ENCODE measurements around the gene MGAT4A. TPM values are rescaled to one million over a fixed set of nuclear protein-coding genes. Genes with fewer than 3 reads are reported as not detected.

Gene MGAT4A
- polyA plus RNA-seq, 2 of the 4 experiments (the other 2 are of a cell fraction) = 0.61 to 2.6 TPM

DNA sequence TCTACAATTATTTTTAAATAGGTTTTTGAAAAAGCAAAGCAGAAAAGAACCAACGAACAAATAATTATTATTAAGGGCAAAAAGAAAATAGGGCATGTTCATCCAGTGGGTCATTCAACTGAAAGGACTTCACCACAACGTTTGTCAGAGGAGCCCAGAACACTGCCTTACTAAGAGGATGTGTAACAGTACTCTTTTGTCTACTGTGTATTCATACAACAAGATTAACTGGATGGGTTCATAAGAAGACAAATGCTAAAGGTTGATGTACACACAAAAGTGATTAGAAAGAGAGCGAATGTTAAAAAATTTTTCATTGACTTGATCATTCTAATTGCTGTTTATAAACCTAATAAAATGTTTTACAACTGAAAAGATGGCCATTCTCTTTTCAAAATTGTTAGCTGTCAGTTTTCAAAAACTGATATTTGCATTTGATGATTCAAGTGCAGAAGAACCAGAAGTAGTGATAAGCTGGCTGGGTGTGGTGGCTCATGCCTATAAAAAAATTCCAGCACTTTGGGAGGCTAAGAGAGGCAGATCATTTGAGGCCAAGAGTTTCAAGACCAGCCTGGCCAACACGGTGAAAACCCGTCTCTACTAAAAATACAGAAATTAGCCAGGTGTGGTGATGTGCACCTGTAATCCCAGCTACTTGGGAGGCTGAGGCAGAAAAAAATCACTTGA is 33.1 kb downstream of the MGAT4A start:
- ATAC-seq = no peak
- Histone ChIP-seq H3K4me2 (no peak overlapping the region), H3K9me3 (no peaks in the 10 kb centered on the region), H3K4me1 (0 out of 3 replicates have a peak, but pooled peaks cover 6% of the 10 kb centered on the region), H3K27ac (no peak overlapping the region), H3K4me3 (no peak overlapping the region)
- FAIRE-seq = no peak
- TF ChIP-seq, protein P1, sequence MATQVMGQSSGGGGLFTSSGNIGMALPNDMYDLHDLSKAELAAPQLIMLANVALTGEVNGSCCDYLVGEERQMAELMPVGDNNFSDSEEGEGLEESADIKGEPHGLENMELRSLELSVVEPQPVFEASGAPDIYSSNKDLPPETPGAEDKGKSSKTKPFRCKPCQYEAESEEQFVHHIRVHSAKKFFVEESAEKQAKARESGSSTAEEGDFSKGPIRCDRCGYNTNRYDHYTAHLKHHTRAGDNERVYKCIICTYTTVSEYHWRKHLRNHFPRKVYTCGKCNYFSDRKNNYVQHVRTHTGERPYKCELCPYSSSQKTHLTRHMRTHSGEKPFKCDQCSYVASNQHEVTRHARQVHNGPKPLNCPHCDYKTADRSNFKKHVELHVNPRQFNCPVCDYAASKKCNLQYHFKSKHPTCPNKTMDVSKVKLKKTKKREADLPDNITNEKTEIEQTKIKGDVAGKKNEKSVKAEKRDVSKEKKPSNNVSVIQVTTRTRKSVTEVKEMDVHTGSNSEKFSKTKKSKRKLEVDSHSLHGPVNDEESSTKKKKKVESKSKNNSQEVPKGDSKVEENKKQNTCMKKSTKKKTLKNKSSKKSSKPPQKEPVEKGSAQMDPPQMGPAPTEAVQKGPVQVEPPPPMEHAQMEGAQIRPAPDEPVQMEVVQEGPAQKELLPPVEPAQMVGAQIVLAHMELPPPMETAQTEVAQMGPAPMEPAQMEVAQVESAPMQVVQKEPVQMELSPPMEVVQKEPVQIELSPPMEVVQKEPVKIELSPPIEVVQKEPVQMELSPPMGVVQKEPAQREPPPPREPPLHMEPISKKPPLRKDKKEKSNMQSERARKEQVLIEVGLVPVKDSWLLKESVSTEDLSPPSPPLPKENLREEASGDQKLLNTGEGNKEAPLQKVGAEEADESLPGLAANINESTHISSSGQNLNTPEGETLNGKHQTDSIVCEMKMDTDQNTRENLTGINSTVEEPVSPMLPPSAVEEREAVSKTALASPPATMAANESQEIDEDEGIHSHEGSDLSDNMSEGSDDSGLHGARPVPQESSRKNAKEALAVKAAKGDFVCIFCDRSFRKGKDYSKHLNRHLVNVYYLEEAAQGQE (IDR thresholded peaks at IDR 0.05) = no peak
- TF ChIP-seq, protein P2, sequence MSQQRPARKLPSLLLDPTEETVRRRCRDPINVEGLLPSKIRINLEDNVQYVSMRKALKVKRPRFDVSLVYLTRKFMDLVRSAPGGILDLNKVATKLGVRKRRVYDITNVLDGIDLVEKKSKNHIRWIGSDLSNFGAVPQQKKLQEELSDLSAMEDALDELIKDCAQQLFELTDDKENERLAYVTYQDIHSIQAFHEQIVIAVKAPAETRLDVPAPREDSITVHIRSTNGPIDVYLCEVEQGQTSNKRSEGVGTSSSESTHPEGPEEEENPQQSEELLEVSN (IDR thresholded peaks at IDR 0.05; ENCODE audit: borderline replicate concordance, low read depth) = no peak
- TF ChIP-seq POLR2AphosphoS2 (conservative IDR thresholded peaks at IDR 0.05; ENCODE audit: low read length) (no peak), MAZ (IDR thresholded peaks at IDR 0.05; ENCODE audit: borderline replicate concordance, low read depth, low read length) (no peak), HOXB13 (CRISPR knock-in tag; IDR thresholded peaks at IDR 0.05; ENCODE audit: low read depth) (no peak), CHD2 (IDR thresholded peaks at IDR 0.05; ENCODE audit: low read length, partially characterized antibody) (no peak), KDM1A (IDR thresholded peaks at IDR 0.05; ENCODE audit: low read depth) (no peak)
- TF ChIP-seq, protein P3, sequence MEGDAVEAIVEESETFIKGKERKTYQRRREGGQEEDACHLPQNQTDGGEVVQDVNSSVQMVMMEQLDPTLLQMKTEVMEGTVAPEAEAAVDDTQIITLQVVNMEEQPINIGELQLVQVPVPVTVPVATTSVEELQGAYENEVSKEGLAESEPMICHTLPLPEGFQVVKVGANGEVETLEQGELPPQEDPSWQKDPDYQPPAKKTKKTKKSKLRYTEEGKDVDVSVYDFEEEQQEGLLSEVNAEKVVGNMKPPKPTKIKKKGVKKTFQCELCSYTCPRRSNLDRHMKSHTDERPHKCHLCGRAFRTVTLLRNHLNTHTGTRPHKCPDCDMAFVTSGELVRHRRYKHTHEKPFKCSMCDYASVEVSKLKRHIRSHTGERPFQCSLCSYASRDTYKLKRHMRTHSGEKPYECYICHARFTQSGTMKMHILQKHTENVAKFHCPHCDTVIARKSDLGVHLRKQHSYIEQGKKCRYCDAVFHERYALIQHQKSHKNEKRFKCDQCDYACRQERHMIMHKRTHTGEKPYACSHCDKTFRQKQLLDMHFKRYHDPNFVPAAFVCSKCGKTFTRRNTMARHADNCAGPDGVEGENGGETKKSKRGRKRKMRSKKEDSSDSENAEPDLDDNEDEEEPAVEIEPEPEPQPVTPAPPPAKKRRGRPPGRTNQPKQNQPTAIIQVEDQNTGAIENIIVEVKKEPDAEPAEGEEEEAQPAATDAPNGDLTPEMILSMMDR (IDR thresholded peaks at IDR 0.05) = no peak
- no peak for DNase-seq (ENCODE audit: low read depth in 1 of 2, low spot score in 1 of 2)
- ChIA-PET POLR2A (no interaction called here), CTCF (no interaction called here)
- WGBS (ENCODE audit: missing lambda C conversion rate) = 51% methylated on average over 5 of the region's 5 CpGs

DNA sequence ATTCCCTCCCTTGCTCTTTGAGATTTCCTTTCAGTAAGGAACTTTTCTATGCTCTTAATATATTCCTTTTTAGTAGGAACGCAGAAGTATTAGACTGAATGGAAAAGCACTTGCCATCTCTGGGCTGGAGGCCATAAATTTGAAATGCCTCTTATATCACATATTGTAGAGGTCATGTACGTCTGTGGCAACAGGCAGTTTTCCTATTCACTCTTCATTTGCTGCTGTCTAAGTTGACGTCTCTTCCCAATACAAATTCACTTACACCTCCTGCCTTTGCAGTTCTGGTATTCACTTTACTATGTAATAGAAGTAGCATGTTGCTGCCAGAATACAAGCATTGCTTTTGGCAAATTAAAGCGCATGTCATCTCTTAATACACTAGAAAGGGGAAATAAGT is 34.7 kb downstream of the MGAT4A start:
- Histone ChIP-seq H3K4me2 (no peak overlapping the region), H3K27ac (no peak overlapping the region), H3K9me3 (no peaks in the 10 kb centered on the region), H3K4me1 (0 out of 3 replicates have a peak, but pooled peaks cover 6% of the 10 kb centered on the region), H3K4me3 (no peak overlapping the region)
- ChIA-PET CTCF (interaction anchor here (0.9 kb wide), 1 partner anchor 21 kb away, joined by 3 read pairs; no protein-coding TSS in a partner anchor), POLR2A (no interaction called here)
- ATAC-seq (no peak), DNase-seq (ENCODE audit: low read depth in 1 of 2, low spot score in 1 of 2) (no peak), FAIRE-seq (no peak)
- WGBS (ENCODE audit: missing lambda C conversion rate) = 83% methylated on average over 4 of the region's 4 CpGs
- TF ChIP-seq RFX5 (IDR thresholded peaks at IDR 0.05) (no peak), HOXB5 (CRISPR knock-in tag; IDR thresholded peaks at IDR 0.05) (no peak), JUNB (IDR thresholded peaks at IDR 0.05) (no peak), JUN (IDR thresholded peaks at IDR 0.05) (no peak), FOXS1 (CRISPR knock-in tag; IDR thresholded peaks at IDR 0.05) (no peak), EHMT2 (IDR thresholded peaks at IDR 0.05; ENCODE audit: low read depth) (no peak), NPAS2 (CRISPR knock-in tag; IDR thresholded peaks at IDR 0.05; ENCODE audit: borderline replicate concordance) (no peak), ZC3H11A (IDR thresholded peaks at IDR 0.05) (no peak), CHD4 (IDR thresholded peaks at IDR 0.05; ENCODE audit: borderline replicate concordance) (no peak), RNF2 (IDR thresholded peaks at IDR 0.05; ENCODE audit: borderline replicate concordance, low read depth) (no peak), FOSL2 (IDR thresholded peaks at IDR 0.05) (no peak), FOSL2 (CRISPR knock-in tag; IDR thresholded peaks at IDR 0.05) (no peak), ZNF302 (CRISPR knock-in tag; IDR thresholded peaks at IDR 0.05) (no peak)
- TF ChIP-seq, protein P4, sequence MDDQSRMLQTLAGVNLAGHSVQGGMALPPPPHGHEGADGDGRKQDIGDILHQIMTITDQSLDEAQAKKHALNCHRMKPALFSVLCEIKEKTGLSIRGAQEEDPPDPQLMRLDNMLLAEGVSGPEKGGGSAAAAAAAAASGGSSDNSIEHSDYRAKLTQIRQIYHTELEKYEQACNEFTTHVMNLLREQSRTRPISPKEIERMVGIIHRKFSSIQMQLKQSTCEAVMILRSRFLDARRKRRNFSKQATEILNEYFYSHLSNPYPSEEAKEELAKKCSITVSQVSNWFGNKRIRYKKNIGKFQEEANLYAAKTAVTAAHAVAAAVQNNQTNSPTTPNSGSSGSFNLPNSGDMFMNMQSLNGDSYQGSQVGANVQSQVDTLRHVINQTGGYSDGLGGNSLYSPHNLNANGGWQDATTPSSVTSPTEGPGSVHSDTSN (IDR thresholded peaks at IDR 0.05) = no peak
- TF ChIP-seq, protein P1 (IDR thresholded peaks at IDR 0.05) = no peak
- TF ChIP-seq, protein P2 (IDR thresholded peaks at IDR 0.05; ENCODE audit: borderline replicate concordance, low read depth) = no peak
- TF ChIP-seq, protein P5, sequence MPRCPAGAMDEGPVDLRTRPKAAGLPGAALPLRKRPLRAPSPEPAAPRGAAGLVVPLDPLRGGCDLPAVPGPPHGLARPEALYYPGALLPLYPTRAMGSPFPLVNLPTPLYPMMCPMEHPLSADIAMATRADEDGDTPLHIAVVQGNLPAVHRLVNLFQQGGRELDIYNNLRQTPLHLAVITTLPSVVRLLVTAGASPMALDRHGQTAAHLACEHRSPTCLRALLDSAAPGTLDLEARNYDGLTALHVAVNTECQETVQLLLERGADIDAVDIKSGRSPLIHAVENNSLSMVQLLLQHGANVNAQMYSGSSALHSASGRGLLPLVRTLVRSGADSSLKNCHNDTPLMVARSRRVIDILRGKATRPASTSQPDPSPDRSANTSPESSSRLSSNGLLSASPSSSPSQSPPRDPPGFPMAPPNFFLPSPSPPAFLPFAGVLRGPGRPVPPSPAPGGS (IDR thresholded peaks at IDR 0.05) = no peak

Data from A549 (cell line).